GM23338 (cell line): ENCODE data around the gene USH2A. TPM values are rescaled to one million over a fixed set of nuclear protein-coding genes. Genes with fewer than 3 reads are reported as not detected.
A peak's percentile ranks its signal among the peaks of the same experiment; 100 is the strongest.

Source experiments
- ATAC-seq: fragments of 200-7000 bp; cut with Tn5 transposase; 3 replicates; pipeline ENCODE4 v1.9.1; 2020
- DNase-seq: peaks from one replicate; pipeline ENCODE4 v3.0.0-alpha.2; 2015; ENCODE audit warnings: low spot score
- H2AFZ ChIP-seq: fragments of 200-600 bp; sonication (generic); 2 replicates; pipeline ENCODE4 v1.8.0; 2016; ENCODE audit warnings: antibody characterized with exemption, mild to moderate bottlenecking, moderate library complexity
- H3F3A ChIP-seq: fragments of 200-600 bp; sonication (generic); replicated peaks from 2 replicates; pipeline ENCODE4 v1.8.0; 2017; ENCODE audit warnings: antibody characterized with exemption, mixed run types, low read depth
- H3K27ac ChIP-seq: fragments of 200-600 bp; sonication (generic); 2 replicates; pipeline ENCODE4 v1.6.1; 2016; ENCODE audit warnings: low read depth
- H3K27me3 ChIP-seq: fragments of 200-600 bp; sonication (generic); 2 replicates; pipeline ENCODE4 v1.8.0; 2016; ENCODE audit warnings: mild to moderate bottlenecking, mixed run types, moderate library complexity; ENCODE audit not compliant: insufficient read depth
- H3K36me3 ChIP-seq: fragments of 200-600 bp; sonication (generic); 2 replicates; pipeline ENCODE4 v1.8.0; 2016; ENCODE audit warnings: mild to moderate bottlenecking; ENCODE audit not compliant: insufficient read depth
- H3K4me1 ChIP-seq: fragments of 200-600 bp; sonication (generic); 2 replicates; pipeline ENCODE4 v1.8.0; 2016; ENCODE audit warnings: mild to moderate bottlenecking, moderate library complexity; ENCODE audit not compliant: insufficient read depth
- H3K4me2 ChIP-seq: fragments of 200-600 bp; sonication (generic); 2 replicates; pipeline ENCODE4 v1.7.1; 2017; ENCODE audit warnings: mixed run types
- H3K4me3 ChIP-seq: fragments of 200-600 bp; sonication (generic); 2 replicates; pipeline ENCODE4 v1.6.1; 2016; ENCODE audit warnings: mixed run types
- H3K79me2 ChIP-seq: fragments of 200-600 bp; sonication (generic); replicated peaks from 2 replicates; pipeline ENCODE4 v1.8.0; 2017; ENCODE audit warnings: mild to moderate bottlenecking; ENCODE audit not compliant: insufficient read depth
- H3K9me2 ChIP-seq: fragments of 200-600 bp; sonication (generic); 2 replicates; pipeline ENCODE4 v1.8.0; 2017; ENCODE audit not compliant: insufficient read depth
- H4K20me1 ChIP-seq: fragments of 200-600 bp; sonication (generic); replicated peaks from 2 replicates; pipeline ENCODE4 v1.8.0; 2017; ENCODE audit warnings: mild to moderate bottlenecking; ENCODE audit not compliant: insufficient read depth
- H3K27ac Mint-ChIP-seq: 2 replicates; pipeline ENCODE4 v1.8.0; 2020; ENCODE audit warnings: inconsistent platforms, mild to moderate bottlenecking, moderate library complexity, mixed read lengths
- H3K27me3 Mint-ChIP-seq: 3 replicates; pipeline ENCODE4 v1.8.0; 2022; ENCODE audit warnings: low read depth, mild to moderate bottlenecking, moderate library complexity, mixed read lengths, inconsistent platforms; ENCODE audit not compliant: insufficient read depth, poor library complexity
- H3K36me3 Mint-ChIP-seq: 3 replicates; pipeline ENCODE4 v1.8.0; 2021; ENCODE audit warnings: low read depth, mild to moderate bottlenecking, inconsistent platforms, moderate library complexity, mixed read lengths
- H3K4me1 Mint-ChIP-seq: 3 replicates; pipeline ENCODE4 v1.8.0; 2020; ENCODE audit warnings: mild to moderate bottlenecking, inconsistent platforms, mixed read lengths
- H3K4me3 Mint-ChIP-seq: 3 replicates; pipeline ENCODE4 v1.8.0; 2021; ENCODE audit warnings: moderate library complexity, mild to moderate bottlenecking, inconsistent platforms, mixed read lengths
- H3K9me3 Mint-ChIP-seq: 3 replicates; pipeline ENCODE4 v1.8.0; 2020; ENCODE audit warnings: moderate library complexity, mild to moderate bottlenecking, inconsistent platforms, mixed read lengths
- ETS1 ChIP-seq: IDR thresholded peaks from 2 replicates; pipeline ENCODE4 v1.6.1; 2016; ENCODE audit warnings: antibody characterized with exemption
- EZH2 ChIP-seq: fragments of 200-600 bp; sonication (generic); IDR thresholded peaks from one replicate; pipeline ENCODE4 v1.8.0; 2017; ENCODE audit warnings: antibody characterized with exemption, mild to moderate bottlenecking, low read depth; ENCODE audit not compliant: unreplicated experiment
- EZH2phosphoT487 ChIP-seq: fragments of 200-600 bp; sonication (generic); IDR thresholded peaks from one replicate; pipeline ENCODE4 v1.8.1; 2018; ENCODE audit warnings: antibody characterized with exemption; ENCODE audit not compliant: unreplicated experiment
- JUNB ChIP-seq: IDR thresholded peaks from one replicate; pipeline ENCODE4 v1.6.1; 2016; ENCODE audit warnings: antibody characterized with exemption; ENCODE audit not compliant: unreplicated experiment
- NANOG ChIP-seq: IDR thresholded peaks from 2 replicates; pipeline ENCODE4 v1.6.1; 2016; ENCODE audit warnings: antibody characterized with exemption, borderline replicate concordance
- STAT1 ChIP-seq: IDR thresholded peaks from one replicate; pipeline ENCODE4 v1.6.1; 2016; ENCODE audit warnings: antibody characterized with exemption; ENCODE audit not compliant: unreplicated experiment
- ZNF114 ChIP-seq: fragments of 250-450 bp; sonication (Bioruptor Pico); IDR thresholded peaks from 2 replicates; pipeline ENCODE4 v1.5.0; 2020; ENCODE audit warnings: mild to moderate bottlenecking, moderate library complexity
- ZNF462 ChIP-seq: fragments of 250-450 bp; sonication (Bioruptor Pico); IDR thresholded peaks from 2 replicates; pipeline ENCODE4 v1.5.0; 2020; ENCODE audit warnings: mild to moderate bottlenecking, moderate library complexity
- polyA plus RNA-seq: library from polyadenylated mRNA; unstranded; fragments of >200 nt; fragmentation: Nextera tagmentation; extraction: Ambion mirVana; gene quantifications from 2 replicates; pipeline ENCODE4 v1.2.1, GENCODE V29; 2016
- total RNA-seq: library from RNA; depleted of rRNA; stranded (reverse); fragments of >200 nt; shearing (Covaris generic); gene quantifications from 2 replicates; pipeline ENCODE4 v1.2.3, GENCODE V29; 2014

USH2A gene
- total and polyA plus RNA-seq, 2 experiments from 2014 or later: 0.03 TPM

- TF ChIP-seq ZNF462 (CRISPR knock-in tag) (no peak), STAT1 (no peak)
These were observed 816.6 kb downstream of the USH2A start (continued) for GRCh38 chr1:215606564-215607168.

- no peaks in the 10 kb centered on the region for H3K9me2 ChIP-seq
- H3K27me3 ChIP-seq: no peaks in the 10 kb centered on the region
- Mint-ChIP-seq H3K27me3 (no peaks in the 10 kb centered on the region), H3K4me3 (no peak overlapping the region), H3K36me3 (peaks cover 17% of the 10 kb centered on the region), H3K4me1 (peaks cover 8% of the 10 kb centered on the region; the same call in 2 of the 3 replicates), H3K9me3 (no peaks in the 10 kb centered on the region), H3K27ac (no peak overlapping the region)
- ATAC-seq (no peak), DNase-seq (peak; percentile 30)
- no peak overlapping the region for H3K4me3 ChIP-seq
- no peaks in the 10 kb centered on the region for H3F3A ChIP-seq
- H3K79me2 ChIP-seq: no peaks in the 10 kb centered on the region
- no peak overlapping the region for H3K4me2 ChIP-seq
- no peak overlapping the region for H2AFZ ChIP-seq
- H3K36me3 ChIP-seq: peaks cover 11% of the 10 kb centered on the region; the same call in 1 of the 2 replicates
- H3K27ac ChIP-seq: no peak overlapping the region; the same call in 1 of the 2 replicates
- H3K4me1 ChIP-seq: peaks cover 10% of the 10 kb centered on the region
- no peaks in the 10 kb centered on the region; the same call in 1 of the 2 replicates for H4K20me1 ChIP-seq
- TF ChIP-seq ZNF114 (CRISPR knock-in tag) (no peak), JUNB (no peak), ETS1 (no peak), NANOG (no peak), ZNF462 (CRISPR knock-in tag) (no peak), EZH2 (no peak), EZH2phosphoT487 (no peak)
These were observed 817.2 kb downstream of the USH2A start for GRCh38 chr1:215606036-215606435.
